DLD1 (cell line): ENCODE results near the gene NUDT16L1.

Source experiments
- in situ Hi-C: cut with HindIII; loops from 2 replicates; pipeline ENCODE4 v1.10.0; 2017; ENCODE audit warnings: low sequenced_read_pairs

Gene NUDT16L1

DNA sequence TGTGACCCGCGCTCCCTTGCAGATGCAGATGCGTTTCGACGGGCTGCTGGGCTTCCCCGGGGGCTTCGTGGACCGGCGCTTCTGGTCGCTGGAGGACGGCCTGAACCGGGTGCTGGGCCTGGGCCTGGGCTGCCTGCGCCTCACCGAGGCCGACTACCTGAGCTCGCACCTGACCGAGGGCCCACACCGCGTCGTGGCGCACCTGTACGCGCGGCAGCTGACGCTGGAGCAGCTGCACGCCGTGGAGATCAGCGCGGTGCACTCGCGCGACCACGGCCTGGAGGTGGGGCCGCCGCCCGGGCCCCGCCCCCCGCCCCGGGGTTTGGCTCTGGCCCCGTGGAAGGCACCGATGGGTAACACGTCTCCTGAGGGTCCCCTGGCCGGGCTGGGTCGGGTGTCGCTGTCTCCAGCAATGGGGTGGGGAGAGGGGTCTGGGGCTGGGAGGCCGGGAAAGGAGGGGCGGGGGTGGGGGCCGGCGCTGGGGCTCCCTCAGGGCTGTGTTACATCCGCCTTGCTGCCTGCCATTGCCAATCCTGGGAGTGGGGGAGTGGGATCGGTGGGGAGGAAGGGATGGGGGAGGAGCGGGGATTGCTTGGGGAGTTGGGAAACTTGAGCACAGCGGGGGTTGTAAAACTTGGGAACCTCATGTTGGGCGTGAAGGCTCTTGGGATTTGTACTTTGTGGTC, 737 bp downstream of the NUDT16L1 start:
- in situ Hi-C loops = no loop called here

DNA sequence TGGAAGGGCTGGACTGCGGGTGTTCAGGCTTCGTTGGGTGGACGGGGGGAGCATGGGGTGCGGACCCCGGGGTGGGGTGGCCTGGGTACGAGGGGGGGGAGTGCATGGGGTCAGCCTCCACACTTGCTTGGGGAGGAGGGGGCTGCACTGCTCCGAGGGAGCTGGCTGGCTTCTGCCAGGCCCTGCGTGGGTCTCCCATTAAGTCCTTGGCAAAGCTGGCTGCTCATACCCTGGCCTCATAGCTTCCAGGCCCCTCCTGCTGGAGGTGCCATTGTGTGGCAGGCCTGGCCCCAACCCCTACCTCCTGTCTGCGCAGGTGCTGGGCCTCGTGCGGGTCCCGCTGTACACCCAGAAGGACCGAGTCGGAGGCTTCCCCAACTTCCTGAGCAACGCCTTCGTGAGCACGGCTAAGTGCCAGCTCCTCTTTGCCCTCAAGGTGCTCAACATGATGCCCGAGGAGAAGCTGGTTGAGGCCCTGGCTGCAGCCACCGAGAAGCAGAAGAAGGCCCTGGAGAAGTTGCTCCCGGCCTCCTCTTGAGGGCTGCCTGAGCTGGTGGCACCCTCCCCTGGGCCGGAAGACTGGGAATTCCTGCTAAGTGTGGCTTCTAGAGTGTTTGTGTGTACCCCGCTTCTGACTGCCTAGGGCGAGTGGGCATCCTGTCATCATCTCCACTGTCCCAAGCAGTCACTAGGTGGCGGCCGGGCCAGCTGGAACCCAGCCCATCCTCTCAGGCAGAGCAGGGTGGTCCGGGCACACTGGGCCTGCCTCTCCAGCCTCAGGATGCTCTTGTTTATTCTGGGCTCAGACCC, 1.5 kb downstream of the NUDT16L1 start:
- in situ Hi-C loops = no loop called here

DNA sequence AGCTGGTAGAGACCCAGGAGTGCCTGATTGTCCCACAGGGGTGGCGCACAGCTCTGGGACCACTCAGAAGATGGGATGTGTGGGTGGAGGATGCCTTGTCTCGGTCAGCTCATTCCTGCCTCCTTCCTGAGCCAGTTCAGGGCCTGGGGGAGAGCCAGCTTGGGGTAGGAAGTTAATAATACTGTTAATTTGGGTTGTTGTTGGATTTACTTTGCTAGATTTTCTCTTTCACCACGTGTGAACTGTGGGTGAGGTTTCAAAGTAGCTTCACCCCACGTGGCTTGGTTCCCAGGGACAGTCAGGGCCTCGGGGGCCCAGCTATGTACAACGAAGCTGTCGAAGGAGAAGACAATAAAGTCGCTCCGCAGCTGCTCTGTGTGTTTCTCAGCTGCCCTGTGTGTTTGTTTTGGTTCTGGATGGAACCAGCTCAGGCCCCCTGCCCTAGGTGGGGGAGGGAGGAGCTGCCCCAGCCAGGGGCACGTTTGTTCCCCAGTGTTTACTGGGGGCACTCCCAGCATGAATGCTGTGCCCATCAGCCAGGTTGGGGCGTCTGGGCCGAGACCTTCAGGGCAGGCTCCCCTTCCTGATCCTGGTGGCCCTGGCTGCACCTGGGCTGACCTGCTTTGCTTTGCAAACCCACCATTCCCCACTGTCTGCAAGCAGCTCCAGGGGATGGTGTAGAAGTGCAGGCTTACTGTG, 2.3 kb downstream of the NUDT16L1 start:
- in situ Hi-C loops = no loop called here

DNA sequence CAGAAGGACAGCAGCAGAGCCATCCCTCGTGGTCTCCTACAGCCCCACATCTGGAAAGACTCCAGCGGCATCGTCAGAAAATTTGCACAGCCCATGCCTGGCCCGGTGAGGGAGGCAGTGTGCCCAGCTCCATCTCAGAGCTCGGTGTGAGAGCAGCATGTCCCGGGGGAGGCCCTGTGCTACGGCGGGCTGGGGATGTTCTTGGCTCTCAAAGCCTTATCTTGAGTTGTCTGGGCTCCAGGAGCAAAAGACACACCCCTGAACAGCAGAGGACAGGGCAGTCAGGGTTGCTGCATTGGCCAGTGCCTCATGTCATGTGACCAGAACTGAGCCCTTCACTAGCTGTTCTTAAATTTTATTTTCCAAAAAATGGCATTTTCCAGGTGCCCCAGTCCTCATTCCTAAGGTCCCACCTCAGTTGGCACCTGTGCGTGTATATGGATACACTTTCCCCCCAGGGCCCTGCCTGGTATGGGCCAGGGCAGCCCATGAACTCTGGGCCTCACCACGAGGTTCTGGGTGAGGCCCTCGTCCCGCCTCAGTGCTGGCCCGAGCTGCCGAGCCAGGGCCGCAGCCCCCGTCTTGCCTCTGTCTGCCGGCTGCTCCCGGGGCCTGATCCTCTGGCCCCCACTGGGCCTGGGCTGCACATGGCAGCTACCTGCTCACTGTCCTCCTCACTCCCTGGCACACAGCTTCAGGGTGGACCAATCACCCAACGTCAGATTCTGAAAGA, 3.0 kb downstream of the NUDT16L1 start:
- in situ Hi-C loops = no loop called here

DNA sequence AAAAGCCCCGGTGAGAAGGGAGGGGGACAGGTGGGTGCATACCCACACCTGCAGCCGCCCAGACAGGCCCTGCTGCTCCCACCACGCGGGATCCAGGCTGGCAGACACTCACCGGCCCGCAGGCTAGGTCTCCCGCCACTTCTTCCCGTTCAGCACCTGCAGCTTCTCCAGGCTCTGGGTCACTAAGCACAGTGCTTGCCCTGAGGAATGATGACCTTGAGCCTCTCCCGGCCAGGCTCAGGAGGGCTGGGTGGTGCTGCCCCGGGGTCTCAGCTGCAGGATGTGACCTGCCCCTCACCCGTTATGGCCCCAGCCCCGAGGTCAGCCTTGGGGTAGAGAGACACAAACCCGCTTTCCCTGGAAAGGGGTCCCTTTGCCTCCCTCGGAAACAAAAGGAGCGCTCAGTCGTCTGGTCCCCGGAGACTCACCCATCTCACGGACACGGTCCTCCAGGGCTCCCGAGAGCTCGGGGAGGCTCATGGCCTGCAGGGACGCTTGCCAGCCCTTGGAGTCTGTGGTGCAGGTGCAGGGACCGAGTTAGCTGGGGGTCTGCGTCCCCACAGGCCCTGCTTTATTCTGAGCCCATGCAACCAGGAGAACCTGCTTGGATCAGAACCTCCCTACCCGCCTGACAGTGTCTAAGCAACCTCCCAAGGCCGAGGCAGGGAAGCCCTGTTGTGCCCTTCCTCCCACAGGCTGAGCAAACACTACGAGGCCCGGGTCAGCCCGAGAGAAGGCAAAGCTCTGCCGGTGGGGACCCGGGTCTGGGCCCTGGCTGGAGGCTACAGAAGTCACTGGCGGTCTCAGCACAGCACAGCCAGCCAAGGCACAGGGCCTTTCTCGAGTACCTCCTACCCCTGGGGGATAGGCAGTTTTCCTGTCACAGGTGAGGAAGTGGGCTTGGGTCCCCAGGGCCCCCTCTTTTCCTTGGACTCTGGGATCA, 3.8 kb downstream of the NUDT16L1 start:
- in situ Hi-C loops = no loop called here

DNA sequence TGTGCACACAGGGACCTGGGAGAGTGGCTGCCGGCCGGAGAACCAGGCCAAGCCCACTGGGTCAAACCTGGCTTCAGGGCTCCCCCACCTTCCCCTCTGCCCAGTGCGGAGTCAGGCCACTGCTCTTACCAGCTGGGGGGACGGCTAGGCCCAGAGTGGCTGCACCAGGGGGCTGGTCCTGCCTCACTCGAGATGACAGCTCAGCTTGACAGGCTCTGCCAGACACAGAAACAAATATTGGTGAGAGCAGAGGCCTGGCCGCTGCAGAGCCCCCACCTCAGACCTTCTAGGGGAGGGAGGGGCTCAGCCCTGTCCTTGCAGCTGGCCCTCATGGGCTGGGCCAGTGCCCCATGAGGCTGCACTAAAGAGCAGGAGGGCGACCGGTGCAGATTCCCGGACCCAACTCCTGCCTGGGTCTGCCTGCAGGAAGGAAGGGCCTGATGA, 4.5 kb downstream of the NUDT16L1 start:
- in situ Hi-C loops = no loop called here

DNA sequence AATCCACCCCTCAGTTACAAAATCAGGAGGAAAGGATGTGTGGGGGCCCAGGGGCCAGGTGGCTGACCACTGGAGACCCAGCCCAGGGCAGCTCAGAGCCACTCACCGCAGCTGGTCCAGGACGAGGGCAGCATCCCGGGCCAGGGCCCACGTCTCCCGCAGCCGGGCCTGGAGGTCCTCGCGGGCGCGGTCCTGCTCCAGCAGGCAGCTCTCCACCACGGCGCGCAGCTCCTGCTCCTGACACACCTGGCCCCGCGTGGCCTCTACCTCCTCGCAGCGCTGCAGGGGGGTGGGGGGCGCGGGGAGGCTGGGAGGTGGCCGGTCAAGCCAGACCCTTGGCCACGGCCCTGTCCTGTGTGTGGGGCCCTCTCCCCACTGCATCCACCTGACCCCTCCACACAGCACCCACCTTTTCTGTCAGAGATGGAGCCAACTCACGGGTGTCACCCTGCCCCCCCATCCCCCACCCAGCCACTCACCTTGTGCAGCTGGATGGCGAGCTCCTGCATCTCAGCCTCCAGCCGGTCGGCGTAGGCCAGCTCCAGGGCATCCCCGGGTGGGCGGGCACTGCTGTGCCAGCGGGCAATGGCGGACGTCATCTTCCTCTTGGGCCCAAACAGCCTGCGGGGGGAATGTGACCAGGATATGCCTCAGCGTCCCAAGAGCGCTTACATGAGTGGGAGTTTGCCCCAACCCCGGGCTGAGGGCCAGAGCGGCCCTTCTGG, 5.1 kb downstream of the NUDT16L1 start:
- in situ Hi-C loops = no loop called here

DNA sequence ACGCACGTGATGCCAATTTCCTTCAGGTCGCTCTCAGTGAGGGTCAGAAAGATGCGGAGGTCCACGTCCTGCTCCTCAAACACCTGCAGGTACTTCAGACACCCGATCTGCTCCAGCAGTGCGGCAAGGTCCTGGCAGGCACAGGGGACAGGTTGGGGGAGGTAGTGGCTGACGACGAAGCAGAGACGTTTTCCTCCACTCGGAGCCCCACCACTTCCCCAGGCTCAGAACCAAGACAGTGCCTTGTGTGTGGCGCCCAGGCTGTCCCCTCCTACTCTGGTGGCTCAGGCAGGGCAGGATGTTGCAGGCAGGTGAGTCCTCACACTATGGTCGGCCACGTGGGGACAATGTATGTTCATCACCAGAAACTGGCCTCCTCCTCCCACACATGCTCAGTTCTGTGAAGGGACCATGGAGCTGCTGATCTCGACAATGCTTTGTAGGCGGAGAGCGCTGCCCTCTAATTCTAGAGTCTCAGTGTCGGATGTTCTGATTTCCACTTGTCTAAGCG, 5.7 kb downstream of the NUDT16L1 start:
- in situ Hi-C loops = no loop called here

DNA sequence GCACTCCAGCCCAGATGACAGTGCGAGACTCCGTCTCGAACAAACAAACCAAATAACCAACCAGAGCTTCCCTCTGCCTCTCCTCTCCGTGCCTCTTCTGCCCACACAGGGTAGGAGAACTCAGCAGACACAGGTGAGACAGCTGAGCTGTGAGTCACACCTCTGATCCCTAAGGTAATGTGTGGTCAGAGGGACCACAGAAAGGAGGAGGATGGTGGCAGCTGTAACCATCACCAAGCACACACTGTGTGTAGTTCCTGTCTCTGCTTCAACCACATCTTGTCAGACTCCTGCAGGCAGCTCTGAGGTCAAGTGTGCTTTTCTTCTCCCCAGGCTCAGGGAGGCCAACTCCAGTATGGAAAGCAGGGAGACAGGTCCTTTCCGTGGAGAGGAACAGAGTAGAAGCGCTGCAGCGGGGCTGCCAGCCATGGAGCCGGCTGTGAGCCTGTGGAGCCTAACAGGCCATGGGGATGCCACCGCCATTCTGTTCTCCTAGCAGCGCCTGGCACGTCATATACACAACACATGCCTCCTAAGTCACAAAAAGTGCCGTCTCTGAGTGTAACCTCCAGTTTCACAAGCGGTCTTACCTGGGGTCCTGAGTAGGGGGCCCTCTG, 7.1 kb downstream of the NUDT16L1 start:
- in situ Hi-C loops = no loop called here

DNA sequence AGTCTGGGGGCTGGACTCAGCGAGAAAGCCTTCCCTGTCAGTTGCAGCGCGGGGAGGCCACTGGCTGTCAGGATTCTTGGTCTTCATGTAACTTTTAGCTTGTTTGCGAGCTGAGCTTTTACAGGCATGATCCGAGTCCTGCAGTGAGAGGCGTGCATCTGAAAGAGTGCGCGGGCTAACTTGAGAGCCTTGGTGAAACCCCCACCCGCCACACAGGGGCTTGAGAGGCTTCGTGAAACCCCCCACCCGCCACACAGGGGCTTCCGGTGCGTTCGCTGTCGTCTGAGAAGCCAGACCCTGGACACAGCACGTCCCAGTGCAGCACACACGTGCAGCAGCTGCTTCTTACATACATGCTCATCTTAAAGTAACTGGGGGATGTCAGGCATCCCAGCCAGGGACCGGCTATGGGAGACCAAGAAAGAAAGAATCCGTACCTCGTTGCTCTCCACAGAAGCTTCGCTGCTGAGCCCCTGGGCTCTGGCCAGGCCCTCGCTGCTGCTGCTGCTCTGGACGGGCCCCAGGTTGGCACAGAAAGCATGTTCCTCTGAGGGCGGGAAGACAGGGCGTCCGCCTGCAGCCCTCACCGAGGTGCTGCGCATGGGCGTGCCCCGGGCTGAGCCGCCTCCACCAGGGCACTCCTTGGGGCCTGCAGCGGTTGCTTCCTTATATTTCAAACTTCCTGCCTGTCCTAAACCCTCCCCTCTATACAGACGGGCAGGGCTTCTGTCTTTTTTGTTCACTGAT, 7.8 kb downstream of the NUDT16L1 start:
- in situ Hi-C loops = no loop called here

DNA sequence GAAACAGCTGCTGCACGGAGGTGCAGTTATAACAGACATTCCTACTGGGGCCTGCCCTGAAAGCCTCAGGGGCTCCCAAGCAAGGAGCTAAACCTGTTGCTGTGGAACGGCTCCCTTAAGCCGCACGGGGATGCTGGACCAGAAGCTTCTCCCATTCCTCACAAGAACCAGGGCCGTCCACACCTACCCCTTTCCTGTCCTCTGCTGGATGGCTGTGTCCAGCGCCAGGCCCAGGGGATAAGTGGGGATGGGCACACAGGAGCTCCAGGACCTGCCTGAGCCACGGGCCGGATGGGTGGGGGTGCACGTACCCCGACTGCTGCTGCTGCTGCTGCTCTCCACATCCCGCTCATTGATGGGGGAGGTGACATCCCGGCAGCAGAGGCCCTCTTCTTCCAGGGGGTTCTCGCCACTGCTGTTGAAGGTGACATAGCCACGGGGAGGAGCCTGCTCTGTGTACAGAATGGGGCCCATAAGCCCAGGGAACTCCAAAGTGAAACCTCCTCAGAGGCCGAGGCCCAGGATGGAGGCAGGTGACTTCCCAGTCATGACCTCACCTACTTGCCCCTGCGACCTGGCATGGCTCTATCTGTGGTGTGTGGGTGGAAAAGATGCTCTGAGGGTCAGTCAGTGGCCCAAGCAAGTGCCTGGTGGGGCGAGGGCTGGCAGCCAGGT, 8.6 kb downstream of the NUDT16L1 start:
- in situ Hi-C loops = no loop called here

DNA sequence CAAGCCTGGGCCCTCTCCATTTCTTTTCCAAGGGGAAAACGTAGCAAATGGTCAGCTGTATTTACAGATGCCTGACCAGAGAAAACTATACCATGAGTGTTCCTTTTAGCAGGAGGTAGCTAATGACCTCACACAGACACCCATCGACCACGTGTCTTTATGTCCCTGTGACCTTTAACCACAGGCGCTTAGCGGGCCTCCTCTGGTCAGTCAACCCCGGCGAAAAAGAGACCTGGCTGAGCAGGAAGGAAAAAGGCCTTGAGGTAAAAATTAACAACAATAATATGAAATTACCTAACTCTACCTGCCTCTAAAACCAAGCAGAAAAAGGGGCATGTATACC, 9.1 kb downstream of the NUDT16L1 start:
- in situ Hi-C loops = no loop called here

DNA sequence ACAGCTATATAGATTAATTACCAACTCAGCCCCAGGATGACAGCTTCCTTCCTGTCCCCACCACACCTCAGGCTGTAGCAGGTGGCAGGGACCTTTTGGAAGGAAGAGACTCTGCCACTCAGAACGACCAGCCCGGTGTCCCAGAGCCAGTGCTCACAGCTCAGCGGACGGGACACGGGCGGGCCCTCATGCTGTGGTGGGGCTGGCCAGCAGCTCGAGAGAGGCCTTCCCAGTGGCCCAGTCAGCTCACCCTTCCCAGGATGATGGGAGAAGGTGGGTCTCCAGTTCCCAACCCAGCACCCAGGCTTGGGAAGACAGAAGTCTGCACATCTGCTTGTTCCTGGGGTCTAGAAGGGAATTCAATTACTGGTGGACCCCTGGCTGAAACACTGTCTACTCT, 10.5 kb downstream of the NUDT16L1 start:
- in situ Hi-C loops = no loop called here

DNA sequence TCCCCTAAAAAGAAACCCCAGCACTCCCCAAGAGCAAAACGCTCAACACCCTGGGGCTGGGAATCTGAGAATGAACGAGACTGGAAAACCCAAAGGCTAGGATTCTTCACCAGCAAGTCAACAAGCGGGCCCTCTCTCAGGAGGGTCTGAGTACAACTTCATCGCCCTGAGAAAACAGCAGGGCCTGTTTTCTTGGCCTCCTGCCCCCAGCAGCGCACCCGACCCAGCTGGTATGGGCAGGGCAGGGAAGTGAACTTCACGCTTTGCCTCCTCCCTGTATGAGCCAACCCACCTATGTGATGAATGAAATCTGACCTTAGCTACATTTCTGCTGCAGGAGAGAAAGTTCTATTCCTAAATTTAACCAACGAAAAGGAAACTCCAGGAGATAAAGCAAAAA, 11.1 kb downstream of the NUDT16L1 start:
- in situ Hi-C loops = no loop called here

DNA sequence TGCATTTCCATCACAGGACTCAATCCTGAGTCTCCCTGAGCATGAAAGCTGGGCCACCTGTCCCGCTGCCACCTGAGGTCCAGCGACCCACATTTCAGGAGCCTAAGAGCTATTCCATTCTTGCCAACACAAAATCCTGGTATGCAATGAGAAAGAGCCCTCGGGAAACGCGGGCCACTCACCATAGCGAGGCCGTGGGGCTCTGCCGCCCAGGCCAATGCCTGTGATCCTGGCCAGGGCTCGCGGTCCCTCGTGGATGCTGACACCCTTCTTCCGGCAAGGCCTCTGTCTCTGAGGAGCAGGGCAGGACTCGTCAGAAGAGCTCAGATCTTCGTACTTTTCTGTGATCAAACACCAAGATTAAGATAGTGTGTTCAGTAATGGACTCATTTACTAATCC, 11.6 kb downstream of the NUDT16L1 start:
- in situ Hi-C loops = no loop called here

DNA sequence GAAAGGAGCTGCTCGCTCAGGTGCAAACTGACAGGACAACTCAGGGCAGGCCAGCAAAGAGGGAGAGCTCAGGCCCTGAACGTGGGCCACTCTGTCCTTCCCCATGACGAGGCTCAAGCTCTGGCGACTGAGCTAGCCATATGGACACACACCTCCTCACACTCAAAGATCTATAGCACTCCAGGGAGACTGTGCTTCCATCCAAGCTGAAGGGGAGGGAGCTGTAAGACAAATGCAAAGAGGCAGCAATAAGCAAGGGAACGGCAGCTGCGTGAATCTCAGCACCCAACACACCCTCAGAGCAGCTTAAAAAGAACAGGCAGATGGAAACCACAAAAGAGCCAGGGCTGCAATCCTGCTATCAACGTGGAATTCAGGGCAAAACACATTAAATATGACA, 13.5 kb downstream of the NUDT16L1 start:
- in situ Hi-C loops = no loop called here

DNA sequence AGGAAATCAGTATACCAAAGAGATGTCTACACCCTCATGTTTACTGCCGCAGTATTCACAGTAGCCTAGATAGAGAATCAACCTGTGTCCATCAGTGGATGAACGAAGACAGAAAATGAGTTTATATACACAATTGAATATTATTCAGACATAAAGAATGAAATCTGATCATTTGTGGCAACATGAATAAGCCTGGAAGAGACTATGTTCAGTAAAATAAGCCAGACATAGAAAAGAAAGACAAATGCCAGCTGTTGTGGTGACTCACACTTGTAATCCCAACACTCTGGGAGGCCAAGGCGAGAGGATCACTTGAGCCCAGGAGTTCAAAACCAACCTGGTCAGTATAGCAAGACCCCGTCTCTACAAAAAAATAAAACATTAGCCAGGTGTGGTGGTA, 16.1 kb downstream of the NUDT16L1 start:
- in situ Hi-C loops = no loop called here
